Endothelial cell of umbilical vein (primary cell): Measurements from ENCODE around the gene FRMD4A.

Experiments
- CTCF ChIP-seq, 2 donors: IDR thresholded peaks; 1 replicate in 1 of 2; 2 replicates in 1 of 2; pipeline ENCODE4 v1.5.1; 2011; ENCODE audit warnings: low read length in 2 of 2, mild to moderate bottlenecking in 2 of 2, moderate library complexity in 2 of 2, control low read depth in 1 of 2, inconsistent platforms in 1 of 2, low read depth in 1 of 2; ENCODE audit not compliant: insufficient read depth in 1 of 2; ENCODE audit errors: extremely low read depth in 1 of 2
- EZH2 ChIP-seq: IDR thresholded peaks from 2 replicates; pipeline ENCODE4 v1.6.1; 2012; ENCODE audit warnings: borderline replicate concordance, low read depth, mild to moderate bottlenecking, moderate library complexity, low read length, inconsistent platforms; ENCODE audit not compliant: severe bottlenecking
- JUN ChIP-seq: IDR thresholded peaks from 2 replicates; pipeline ENCODE4 v1.6.1; 2011; ENCODE audit warnings: borderline replicate concordance, low read depth; ENCODE audit not compliant: insufficient read length, insufficient read depth
- MAX ChIP-seq: IDR thresholded peaks from 2 replicates; pipeline ENCODE4 v1.6.1; 2011; ENCODE audit not compliant: insufficient read depth, insufficient read length
- MYC ChIP-seq: IDR thresholded peaks from one replicate; pipeline ENCODE4 v1.6.1; 2011; ENCODE audit warnings: mild to moderate bottlenecking, low read depth, low read length
- POLR2A ChIP-seq: IDR thresholded peaks from 2 replicates; pipeline ENCODE4 v1.6.1; 2012; ENCODE audit warnings: low read depth, mild to moderate bottlenecking, control low read depth, low read length
- POLR2AphosphoS5 ChIP-seq: IDR thresholded peaks from 2 replicates; pipeline ENCODE4 v1.6.1; 2012; ENCODE audit warnings: low read depth, mild to moderate bottlenecking, control low read depth, low read length, moderate library complexity; ENCODE audit not compliant: insufficient read depth

GRCh38 chr10:14071956-14072355, 258.8 kb downstream of the FRMD4A start:
- no peak for TF ChIP-seq CTCF (IDR thresholded peaks at IDR 0.05; ENCODE audit: extremely low read depth in 1 of 2, insufficient read depth in 1 of 2, low read depth in 1 of 2, low read length in 2 of 2)
- TF ChIP-seq POLR2A: no peak
- no peak for TF ChIP-seq EZH2
- no peak for TF ChIP-seq MAX
- TF ChIP-seq MYC: no peak
- no peak for TF ChIP-seq JUN
- no peak for TF ChIP-seq POLR2AphosphoS5
